K562 (cell line): ENCODE measurements around the gene SMIM41. TPM values are rescaled to one million over a fixed set of nuclear protein-coding genes. Genes with fewer than 3 reads are reported as not detected.

Experiments
- ASH1L ChIP-seq: fragments of 450-650 bp; IDR thresholded peaks from 2 replicates; pipeline ENCODE4 v1.6.1; 2018; ENCODE audit warnings: borderline replicate concordance, mild to moderate bottlenecking, low read depth; ENCODE audit not compliant: partially characterized antibody
- ATF4 ChIP-seq: fragments of 450-650 bp; formaldehyde crosslinking; IDR thresholded peaks from 2 replicates; pipeline ENCODE4 v1.4.0; 2022; ENCODE audit warnings: mild to moderate bottlenecking, moderate library complexity
- BACH1 ChIP-seq: fragments of 200-800 bp; sonication (Bioruptor generic); IDR thresholded peaks from 2 replicates; pipeline ENCODE4 v1.6.1; 2016; ENCODE audit warnings: missing genetic modification characterization, missing compliant biosample characterization
- CTBP1 ChIP-seq: fragments of 450-650 bp; IDR thresholded peaks from 2 replicates; pipeline ENCODE4 v1.6.1; 2016; ENCODE audit warnings: borderline replicate concordance
- DPF2 ChIP-seq: fragments of 450-650 bp; IDR thresholded peaks from 2 replicates; pipeline ENCODE4 v1.6.1; 2016
- KLF16 ChIP-seq: IDR thresholded peaks from 2 replicates; pipeline ENCODE4 v1.6.1; 2016; ENCODE audit warnings: antibody characterized with exemption
- MCM7 ChIP-seq, 2 experiments: fragments of 450-650 bp; IDR thresholded peaks; 2 replicates each; pipeline ENCODE4 v1.6.1; 2016 to 2018
- MEF2A ChIP-seq: IDR thresholded peaks from 2 replicates; pipeline ENCODE4 v1.6.1; 2011; ENCODE audit warnings: low read depth, mild to moderate bottlenecking, low read length, moderate library complexity; ENCODE audit not compliant: control insufficient read depth
- MYNN ChIP-seq, 2 experiments: sonication (generic); formaldehyde crosslinking in 1 of 2; IDR thresholded peaks; 2 replicates each; pipeline versions ENCODE4 v1.5.0 to v1.6.1; 2016 to 2020; ENCODE audit warnings: antibody characterized with exemption in 1 of 2, missing genetic modification reagents in 1 of 2
- PRDM10 ChIP-seq: fragments of 450-650 bp; IDR thresholded peaks from 2 replicates; pipeline ENCODE4 v1.6.1; 2018; ENCODE audit not compliant: partially characterized antibody
- ZNF41 ChIP-seq: fragments of 250-450 bp; sonication (Bioruptor Pico); conservative IDR thresholded peaks from 2 replicates; pipeline ENCODE4 v1.4.0; 2020; ENCODE audit warnings: mild to moderate bottlenecking
- polyA plus RNA-seq, 8 experiments: library from polyadenylated mRNA; depleted of rRNA in 4 of 8; stranded (reverse) in 5 of 8; unstranded in 3 of 8; fragments of >200 nt; fragmentation: Nextera tagmentation in 2 of 8; fragmentation: Illumina TruSeq in 1 of 8; extraction: Ambion mirVana in 2 of 8; extraction: Trizol in 1 of 8; gene quantifications; 2 replicates each; pipeline versions ENCODE4 v1.2.1 to v1.2.3, GENCODE V29; 2011 to 2014; ENCODE audit warnings: inconsistent platforms in 1 of 8, missing spikeins in 1 of 8
- total RNA-seq, 7 experiments: library from RNA; depleted of rRNA in 6 of 7; stranded (reverse); fragments of >200 nt in 6 of 7; fragmentation: Illumina TruSeq in 2 of 7; extraction: Trizol in 2 of 7; gene quantifications; 2 replicates each; pipeline versions ENCODE4 v1.2.1 to v1.2.3, GENCODE V29; 2011 to 2021; ENCODE audit warnings: low replicate concordance in 1 of 7
- TF ChIP-seq, protein P1 (sequence below): fragments of 450-650 bp; formaldehyde crosslinking; conservative IDR thresholded peaks from 2 replicates; pipeline ENCODE4 v1.4.0; 2022; ENCODE audit warnings: mild to moderate bottlenecking, missing genetic modification characterization

The SMIM41 gene
- total and polyA plus RNA-seq, 9 of the 15 experiments (the other 6 are each of a cell fraction or from before 2014, with no cell fraction given) = not detected

DNA sequence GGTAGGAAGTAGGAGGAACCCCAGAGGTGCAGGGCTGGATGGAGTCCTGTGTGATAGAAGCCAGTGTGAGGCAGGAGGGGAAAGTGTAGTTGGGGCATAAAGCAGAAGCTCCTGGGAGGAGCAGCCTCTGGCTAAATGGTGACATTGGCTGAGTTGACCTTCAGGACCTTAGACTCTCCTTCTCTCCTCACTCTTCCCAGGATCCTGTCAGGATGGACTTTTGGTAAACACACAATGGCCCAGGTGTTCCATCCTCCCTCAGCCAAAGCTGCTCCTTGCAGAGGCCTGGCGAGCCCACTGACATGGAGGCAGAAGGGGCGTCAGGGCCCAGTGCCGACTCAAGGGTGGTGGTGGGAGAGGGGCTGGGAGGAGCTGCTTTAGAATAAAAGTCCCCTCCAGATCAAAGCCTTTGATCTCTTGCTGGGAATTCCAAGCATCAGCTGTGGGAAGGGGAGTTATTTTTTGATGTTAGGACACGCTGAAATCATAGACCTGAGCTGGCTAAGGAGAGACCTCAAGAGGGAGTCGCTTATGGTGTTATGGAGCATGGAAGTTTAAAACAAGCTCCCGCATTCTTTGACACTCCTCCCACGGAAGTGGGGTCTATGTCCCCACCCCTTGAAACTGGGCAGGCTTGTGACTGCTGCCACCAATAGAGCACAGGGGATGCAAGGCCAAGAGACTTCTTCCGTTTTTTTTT is 44.1 kb downstream of the SMIM41 start (continued):
- TF ChIP-seq PRDM10 (peak; percentile 54), CTBP1 (no peak), ATF4 (CRISPR knock-in tag) (no peak), KLF16 (no peak), DPF2 (no peak), BACH1 (tag) (no peak), MEF2A (no peak), ASH1L (no peak), ZNF41 (CRISPR knock-in tag) (no peak), MCM7 (IDR thresholded peaks at IDR 0.05) (no peak), MYNN (IDR thresholded peaks at IDR 0.05) (peak; percentile 86; the same call in 1 of the 2 replicates), MYNN (CRISPR knock-in tag; IDR thresholded peaks at IDR 0.05) (no peak; the same call in 1 of the 2 replicates)
- TF ChIP-seq, protein P1, sequence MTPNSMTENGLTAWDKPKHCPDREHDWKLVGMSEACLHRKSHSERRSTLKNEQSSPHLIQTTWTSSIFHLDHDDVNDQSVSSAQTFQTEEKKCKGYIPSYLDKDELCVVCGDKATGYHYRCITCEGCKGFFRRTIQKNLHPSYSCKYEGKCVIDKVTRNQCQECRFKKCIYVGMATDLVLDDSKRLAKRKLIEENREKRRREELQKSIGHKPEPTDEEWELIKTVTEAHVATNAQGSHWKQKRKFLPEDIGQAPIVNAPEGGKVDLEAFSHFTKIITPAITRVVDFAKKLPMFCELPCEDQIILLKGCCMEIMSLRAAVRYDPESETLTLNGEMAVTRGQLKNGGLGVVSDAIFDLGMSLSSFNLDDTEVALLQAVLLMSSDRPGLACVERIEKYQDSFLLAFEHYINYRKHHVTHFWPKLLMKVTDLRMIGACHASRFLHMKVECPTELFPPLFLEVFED (CRISPR knock-in tag) = no peak
